Measurements from ENCODE around the gene SMPD2.
A peak's percentile ranks its signal among the peaks of the same experiment; 100 is the strongest.
"Not testable (repeated sequence)": the region's sequence is repeated elsewhere in the genome, so short reads cannot be mapped to it uniquely, and the experiment has no call there.

The SMPD2 gene

GRCh38 chr6:109447878-109448555 lies 7.5 kb downstream of the SMPD2 start:
- no peak for DNase-seq

- DNase-seq: no peak
These were observed 8.1 kb downstream of the SMPD2 start for GRCh38 chr6:109448615-109449014.

- DNase-seq: no peak
These were observed 8.7 kb downstream of the SMPD2 start for GRCh38 chr6:109449064-109449794.

GRCh38 chr6:109449795-109450673 lies 9.5 kb downstream of the SMPD2 start:
- DNase-seq: peak; percentile 47

GRCh38 chr6:109450801-109451200 lies 10.3 kb downstream of the SMPD2 start:
- DNase-seq: no peak

- DNase-seq: no peak
These were observed 10.9 kb downstream of the SMPD2 start for GRCh38 chr6:109451376-109451775.

GRCh38 chr6:109452181-109452580 lies 11.7 kb downstream of the SMPD2 start:
- DNase-seq: no peak

- DNase-seq: no peak
These were observed 12.6 kb downstream of the SMPD2 start for GRCh38 chr6:109453156-109453555.

GRCh38 chr6:109453594-109454495 lies 13.3 kb downstream of the SMPD2 start:
- no peak for DNase-seq

GRCh38 chr6:109454496-109455436 lies 14.2 kb downstream of the SMPD2 start:
- DNase-seq: peak; percentile 71

- peak; percentile 65 for DNase-seq
These were observed 15.1 kb downstream of the SMPD2 start, which contains the start of gene MICAL1 for GRCh38 chr6:109455437-109456110. Gene MICAL1, minus strand, starts transcription at chr6:109455772. Its CDS starts 1,576 bp downstream, at chr6:109454196.

GRCh38 chr6:109456111-109456583 lies 15.6 kb downstream of the SMPD2 start:
- DNase-seq: no peak

- DNase-seq: no peak
These were observed 16.4 kb downstream of the SMPD2 start for GRCh38 chr6:109456710-109457561.

GRCh38 chr6:109457562-109457996 lies 17.1 kb downstream of the SMPD2 start:
- no peak for DNase-seq

GRCh38 chr6:109458774-109459531 lies 18.4 kb downstream of the SMPD2 start:
- DNase-seq: peak; percentile 49

GRCh38 chr6:109460161-109460829 lies 19.8 kb downstream of the SMPD2 start:
- DNase-seq: no peak

GRCh38 chr6:109461205-109461604 lies 20.7 kb downstream of the SMPD2 start:
- DNase-seq: not testable (repeated sequence)

Measured in activated gamma-delta T cell treated with Interleukin-2 at 50 U/mL for 16 hours (primary cell).